Fibroblast of peridontal ligament (primary cell): ENCODE data around the gene FAM151A.
"Not testable (repeated sequence)": the region's sequence is repeated elsewhere in the genome, so short reads cannot be mapped to it uniquely, and the experiment has no call there.

ENCODE experiments used
- DNase-seq: peaks from one replicate; pipeline ENCODE4 v3.0.0-alpha.2; 2010; ENCODE audit errors: extremely low read depth

FAM151A gene

DNA sequence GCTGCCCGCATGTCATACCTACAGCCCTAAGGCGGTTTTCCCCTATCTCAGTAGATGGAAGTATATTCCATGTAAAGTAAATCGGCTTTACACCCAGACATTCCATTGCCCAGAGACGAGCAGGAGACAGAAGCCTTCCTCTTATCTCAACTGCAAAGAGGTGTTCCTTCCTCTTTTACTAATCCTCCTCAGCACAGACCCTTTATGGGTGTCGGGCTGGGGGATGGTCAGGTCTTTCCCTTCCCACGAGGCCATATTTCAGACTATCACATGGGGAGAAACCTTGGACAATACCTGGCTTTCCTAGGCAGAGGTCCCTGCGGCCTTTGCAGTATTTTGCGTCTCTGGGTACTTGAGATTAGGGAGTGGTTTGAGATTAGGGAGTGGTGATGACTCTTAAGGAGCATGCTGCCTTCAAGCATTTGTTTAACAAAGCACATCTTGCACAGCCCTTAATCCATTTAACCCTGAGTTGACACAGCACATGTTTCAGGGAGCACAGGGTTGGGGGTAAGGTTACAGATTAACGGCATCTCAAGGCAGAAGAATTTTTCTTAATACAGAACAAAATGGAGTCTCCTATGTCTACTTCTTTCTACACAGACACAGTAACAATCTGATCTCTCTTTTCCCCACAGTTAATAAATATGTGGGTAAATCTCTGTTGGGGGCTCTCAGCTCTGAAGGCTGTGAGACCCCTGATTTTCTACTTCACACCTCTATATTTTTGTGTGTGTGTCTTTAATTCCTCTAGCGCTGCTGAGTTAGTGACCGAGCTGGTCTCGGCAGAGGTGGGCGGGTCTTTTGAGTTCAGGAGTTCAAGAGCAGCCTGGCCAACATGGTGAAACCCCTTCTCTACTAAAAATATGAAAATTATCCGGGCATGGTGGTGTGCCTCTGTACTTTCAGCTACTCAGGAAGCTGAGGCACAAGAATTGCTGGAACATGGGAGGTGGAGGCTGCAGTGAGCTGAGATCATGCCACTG, 13.4 kb upstream of the FAM151A start:
- not testable (repeated sequence) for DNase-seq

DNA sequence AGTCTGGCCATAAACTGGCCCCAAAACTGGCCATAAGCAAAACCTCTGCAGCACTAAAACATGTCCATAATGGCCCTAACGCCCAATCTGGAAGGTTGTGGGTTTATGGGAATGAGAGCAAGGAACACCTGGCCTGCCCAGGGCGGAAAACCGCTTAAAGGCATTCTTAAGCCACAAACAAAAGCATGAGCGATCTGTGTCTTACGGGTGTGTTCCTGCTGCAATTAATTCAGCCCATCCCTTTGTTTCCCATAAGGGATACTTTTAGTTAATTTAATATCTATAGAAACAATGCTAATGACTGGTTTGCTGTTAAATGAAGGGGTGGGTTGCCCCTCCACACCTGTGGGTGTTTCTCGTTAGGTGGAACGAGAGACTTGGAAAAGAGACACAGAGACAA, 12.5 kb upstream of the FAM151A start:
- DNase-seq, result not testable (repeated sequence)

DNA sequence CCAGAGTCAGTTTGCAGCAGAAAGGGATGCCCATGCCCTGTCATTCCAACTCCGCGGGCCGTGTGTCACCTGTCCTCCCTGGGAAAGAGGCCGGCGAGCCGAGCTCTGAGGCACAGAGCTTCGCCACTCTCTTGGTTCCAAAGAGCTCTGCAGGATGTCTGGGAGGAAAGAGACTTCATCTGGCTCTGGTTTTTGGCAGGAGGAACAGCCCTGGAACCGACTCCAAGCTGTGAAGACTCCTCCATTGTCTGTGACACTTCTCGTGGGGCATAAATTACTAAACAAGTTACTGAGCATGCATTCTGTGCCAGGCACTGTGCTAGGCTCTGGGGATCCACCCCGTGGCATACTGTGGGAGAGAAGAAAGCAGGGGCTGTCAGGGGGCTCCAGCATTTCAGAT, 3.9 kb upstream of the FAM151A start:
- no peak for DNase-seq

DNA sequence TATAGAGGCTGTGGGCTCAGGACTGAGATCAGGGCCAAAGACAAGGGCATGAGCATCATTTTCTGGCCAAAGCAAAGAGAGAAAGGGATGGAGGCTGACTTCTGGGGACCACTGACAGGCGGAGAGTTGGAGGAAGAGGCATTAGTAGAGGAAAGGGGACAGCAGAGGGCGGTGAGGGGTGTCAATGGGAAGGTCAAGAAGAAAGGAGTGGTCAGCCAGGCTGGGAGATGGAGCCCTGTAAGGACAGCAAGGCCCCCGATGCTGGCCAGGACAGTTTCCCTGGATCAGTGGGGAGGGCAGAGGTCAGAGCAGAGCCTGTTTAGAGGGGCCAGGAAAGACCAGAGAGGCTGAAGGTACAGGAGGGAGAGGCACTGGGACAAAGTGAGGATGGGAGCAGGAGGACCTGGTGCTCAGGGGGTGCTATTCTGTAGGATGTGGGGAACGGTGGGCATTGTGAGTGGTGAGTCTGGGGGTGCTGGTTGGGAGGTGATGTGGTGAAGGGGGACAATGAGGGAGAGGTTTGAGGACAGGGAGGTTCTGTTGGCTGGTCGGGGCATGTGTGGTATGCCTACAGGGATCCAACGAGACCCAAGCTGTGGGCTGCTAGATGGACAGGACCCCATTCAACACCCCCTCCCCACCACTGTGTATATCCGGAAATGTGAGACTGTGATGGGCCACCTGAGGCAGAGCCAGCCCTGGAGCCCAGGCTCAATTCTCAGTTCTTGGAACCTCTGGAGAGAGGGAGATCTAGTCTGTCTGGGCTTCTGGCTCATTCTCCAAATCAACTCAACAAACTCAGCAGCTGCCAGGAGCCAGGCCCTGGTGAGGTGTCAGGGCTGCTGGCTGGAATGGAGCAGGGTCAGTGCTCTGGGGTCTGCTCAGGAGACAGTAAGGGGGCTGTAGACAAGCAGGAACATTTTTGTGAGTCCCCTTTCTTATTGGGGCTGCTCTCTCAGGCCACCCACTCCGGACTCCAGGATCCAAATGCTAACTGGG, 1.4 kb upstream of the FAM151A start:
- no peak for DNase-seq

DNA sequence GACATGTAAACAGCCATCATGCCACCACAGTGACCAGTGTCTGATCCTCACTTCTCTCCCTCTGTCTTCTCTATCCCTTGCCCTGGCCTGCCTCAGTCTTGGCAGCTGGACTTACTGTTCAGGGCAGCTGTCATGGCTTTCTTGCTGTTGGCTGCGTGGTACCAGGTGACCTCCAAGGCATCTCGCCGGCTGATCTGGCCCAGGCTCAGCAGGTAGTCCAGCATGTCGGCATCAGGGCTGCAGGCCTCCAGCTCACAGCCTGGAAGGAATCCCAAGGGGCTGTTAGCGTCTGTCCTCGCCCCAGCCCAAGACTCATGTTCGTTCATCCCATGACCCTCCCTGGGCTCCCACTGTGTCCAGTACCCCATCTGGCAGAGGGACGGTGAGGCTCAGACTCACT, 3.6 kb downstream of the FAM151A start:
- DNase-seq, result no peak

DNA sequence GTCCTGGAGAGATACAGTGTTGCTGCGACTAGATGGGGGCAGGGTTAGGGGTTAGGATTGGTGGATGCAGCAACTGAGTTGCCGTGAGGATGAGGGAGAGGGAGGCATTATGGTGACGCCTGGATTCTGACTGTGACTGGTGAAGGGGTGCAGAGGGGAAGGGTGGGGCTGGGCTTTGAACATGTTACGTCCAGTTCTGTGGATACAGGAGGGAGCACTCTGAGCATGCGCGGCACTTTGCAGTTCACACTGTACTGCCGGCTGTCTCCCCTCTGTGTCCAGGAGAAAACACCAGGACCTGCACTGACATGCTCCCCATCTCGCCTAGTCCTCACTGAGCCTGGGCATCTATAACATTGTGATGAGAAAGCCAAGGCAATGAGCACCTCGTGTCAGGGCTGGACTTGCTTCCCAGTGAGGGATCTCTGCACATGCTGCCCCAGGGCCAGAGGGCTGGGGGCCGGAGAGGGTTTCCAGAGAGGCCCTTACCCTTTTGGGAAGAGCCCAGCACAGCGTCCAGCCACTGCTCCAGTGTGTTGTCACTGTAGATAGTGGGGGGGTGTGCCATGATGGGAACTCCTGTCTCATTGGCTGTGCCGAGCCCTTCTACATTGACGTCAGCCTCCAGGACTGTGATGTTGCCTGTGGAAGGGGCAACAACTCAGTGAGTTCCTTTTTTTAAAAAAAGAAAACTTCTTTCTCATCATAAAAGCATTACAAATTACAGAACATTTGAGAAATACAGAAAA, 7.6 kb downstream of the FAM151A start:
- no peak for DNase-seq

DNA sequence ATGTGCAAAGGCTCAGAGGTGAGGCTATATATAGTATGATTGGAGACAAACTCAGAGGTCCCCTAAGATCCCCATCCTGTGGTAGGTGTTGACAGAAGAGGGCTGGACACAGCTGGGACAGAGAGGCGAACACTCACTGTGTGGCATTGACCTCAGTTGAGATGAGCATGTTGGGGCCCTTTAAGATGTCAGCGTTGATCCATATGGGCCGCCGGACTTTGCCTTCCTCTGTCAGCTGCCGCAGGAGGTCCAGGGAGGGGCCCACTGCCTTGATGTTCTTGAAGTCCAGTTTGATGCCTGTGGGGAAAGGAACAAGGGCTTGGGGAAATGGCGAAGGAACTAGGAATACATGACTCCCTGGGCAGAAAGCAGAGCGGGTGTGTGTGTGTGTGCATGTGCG, 8.8 kb downstream of the FAM151A start:
- no peak for DNase-seq

DNA sequence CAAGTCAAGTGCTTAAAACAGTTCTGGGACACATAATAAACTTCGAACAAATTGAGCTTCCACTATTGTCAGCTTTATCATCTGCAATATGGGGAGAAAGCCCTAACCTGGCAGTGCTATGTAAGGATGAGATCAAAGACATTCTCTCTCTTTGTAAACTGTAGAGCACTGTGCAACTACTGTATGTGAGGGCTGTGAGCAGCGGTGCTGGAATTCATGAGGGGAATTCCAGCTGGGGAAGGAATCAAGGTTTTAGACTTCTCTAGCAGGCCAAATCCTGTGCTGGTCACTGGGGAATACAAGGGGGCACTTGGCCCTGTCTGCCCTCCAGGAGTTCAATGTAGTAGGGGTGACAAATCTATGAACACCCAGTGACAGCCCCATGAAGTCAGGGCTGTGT, 9.3 kb downstream of the FAM151A start:
- DNase-seq, result no peak

DNA sequence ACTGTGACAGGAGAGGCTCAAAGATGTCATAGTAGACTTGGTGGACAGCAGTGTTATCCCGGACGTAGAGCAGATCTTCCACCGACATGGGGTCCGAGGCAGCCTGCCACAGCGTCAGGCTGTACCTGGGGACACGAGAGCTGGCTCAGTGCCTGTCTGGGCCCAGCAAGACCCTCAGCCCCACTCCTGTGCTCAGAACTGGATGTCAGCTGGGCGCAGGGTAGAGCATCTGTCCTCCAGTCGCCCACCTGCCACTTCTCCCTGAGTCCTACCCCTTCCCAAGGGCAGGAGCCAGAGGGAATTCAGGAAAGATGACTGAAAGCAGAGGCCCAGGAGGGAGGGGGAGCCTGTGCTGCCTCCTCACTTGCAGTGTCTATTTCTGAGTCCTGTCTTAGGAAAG, 11.7 kb downstream of the FAM151A start:
- DNase-seq, result no peak

DNA sequence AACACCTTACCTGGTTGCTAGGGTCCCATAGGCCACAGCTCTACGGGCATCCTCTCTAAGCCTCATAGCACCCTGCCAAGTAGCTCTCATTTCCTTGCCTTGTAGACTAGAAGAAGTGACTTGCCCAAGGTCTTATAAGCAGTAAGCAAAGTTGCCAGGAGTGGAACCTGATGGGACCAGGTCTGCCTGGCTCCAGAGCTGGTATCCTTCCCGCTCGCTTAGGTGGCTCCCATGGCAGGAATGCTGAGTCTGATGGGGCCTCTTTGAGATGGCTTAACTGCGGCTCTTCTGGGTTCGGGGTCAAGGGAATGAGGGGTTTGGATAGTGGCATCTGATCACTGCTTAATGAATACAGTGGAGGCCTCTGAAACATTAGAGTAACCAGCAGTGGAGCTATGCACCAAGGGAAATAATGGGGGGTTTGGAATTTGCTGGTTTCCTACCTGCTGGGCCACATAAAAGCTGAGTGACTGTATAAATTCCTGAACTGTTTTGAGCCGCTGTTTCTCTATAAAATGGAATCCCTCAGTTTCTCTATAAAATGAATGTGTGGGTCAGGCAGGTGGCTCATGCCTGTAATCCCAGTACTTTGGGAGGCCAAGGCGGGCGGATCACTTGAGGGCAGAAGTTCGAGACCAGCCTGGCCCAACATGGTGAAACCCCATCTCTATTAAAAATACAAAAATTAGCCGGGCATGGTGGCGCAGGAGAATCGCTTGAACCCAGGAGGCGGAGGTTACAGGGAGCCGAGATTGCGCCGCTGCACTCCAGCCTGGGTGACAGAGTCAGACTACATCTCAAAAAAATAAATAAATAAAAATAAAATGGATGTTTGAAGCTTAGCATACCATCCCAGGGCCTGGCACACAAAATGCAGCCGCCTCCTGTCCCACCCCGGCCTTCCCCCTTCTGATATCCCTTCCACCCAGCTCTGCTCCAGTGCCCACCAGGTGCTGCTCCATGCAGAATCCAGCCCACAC, 12.4 kb downstream of the FAM151A start:
- no peak for DNase-seq

DNA sequence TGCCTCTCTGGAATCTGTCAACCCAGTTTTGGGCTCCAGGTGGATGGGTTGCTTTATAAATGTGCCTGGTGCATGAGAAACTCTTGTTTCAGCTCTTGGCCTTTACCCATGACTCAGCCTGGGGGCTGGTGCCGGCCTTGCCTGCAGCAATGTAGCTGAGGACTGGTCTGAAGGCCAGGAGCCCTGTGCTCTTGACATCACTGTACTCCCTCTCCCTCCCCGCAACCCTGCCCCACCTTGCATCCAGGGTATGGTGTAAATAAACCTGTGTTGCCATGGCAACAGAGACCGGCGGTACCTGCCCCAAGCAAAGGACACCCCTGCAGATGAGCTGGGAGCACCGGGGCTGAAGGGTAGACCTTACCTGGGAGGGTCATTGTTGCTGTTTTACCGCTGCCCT, 13.3 kb downstream of the FAM151A start:
- no peak for DNase-seq

DNA sequence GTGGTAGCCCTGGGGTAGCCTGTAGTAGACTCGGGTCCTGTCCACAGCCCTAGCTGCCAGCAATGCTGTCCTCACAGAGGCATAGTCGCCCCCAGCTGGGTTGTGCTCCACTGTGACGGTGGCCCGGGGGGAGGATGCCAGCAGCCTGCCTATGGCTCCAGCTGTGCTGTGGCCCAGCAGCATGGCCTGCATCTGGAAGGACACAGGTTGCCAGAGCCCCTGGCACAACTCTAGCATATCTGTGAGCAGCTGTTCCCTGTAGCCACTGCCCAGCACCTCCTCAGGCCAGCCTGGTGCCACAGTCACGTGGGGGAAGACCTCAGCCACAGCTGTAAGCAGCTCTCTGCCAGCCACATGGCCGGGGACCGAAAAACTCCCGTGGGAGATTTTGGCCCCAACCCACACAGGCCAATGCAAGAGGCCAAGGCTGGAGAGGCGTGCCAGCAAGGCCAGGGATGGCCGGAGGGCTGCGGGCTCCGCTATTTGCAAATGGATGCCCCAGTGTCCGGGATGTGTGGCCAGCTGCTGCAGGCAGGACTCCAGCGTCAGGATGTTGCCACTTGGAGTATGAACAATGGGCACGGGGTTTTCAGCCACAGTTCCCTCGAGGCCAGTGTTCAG, 13.9 kb downstream of the FAM151A start:
- DNase-seq, result no peak

DNA sequence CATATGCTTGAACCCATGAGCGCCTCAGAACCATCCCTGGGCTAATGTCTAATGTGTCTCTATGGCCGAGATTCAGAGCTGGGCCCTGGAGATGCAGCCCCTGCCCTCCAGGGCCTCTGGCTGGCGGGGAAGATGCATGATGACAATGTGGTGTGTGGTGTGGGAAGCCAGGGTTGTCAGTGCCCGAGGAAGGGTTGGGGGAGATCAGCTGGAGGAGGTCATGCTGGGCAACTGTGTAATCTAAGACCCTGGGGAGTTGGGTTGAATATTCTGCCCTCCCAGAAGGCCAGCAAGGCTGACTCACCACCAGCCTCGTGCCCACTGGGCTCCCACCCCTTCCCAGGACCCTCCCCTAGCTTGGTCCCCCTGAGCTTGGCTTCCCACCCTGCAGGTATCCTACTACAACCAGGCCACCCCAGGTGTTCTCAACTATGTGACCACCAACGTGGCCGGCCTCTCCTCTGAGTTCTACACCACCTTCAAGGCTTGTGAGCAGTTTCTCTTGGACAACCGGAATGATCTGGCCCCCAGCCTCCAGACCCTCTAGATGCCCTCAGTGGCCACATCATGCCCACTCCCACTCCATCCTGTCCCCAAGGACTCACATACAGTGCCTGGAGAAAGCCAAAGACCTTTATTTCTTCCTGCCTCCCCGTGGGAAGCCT, 14.6 kb downstream of the FAM151A start:
- DNase-seq, result no peak

DNA sequence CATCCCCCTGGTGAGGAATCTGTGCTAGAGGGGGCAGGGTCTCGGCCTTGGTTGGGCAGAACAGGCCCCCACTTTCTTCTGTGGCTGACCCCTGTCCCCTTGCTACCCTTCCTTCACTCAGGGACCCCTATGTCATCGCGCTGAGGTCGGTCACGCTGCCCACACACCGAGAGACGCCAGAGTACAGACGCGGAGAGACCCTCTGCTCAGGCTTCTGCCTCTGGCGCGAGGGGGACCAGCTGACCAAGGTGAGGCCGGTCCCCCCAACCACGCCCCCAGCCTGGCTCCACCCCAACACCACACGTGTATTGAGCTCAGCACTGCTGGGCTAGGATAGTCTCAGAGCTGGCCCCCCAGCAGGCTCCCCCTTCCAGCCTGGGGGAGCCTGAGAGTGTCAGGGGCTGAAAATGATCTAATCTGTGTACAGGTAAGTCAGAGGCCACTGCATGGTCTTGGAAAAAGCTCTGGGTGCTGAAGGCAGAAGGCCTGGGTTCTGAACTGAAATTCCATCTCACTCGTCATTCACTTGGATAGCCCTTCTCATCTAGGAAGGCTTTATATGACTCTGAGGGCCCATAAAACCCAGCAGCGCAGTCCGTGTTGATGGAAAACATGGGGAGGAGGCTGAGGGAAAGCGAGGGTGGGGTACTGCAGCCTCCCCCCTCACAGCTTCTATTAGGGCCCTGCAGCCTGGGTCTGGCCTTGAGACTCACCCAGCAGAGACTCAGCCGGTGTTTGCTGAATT, 15.3 kb downstream of the FAM151A start:
- no peak for DNase-seq

DNA sequence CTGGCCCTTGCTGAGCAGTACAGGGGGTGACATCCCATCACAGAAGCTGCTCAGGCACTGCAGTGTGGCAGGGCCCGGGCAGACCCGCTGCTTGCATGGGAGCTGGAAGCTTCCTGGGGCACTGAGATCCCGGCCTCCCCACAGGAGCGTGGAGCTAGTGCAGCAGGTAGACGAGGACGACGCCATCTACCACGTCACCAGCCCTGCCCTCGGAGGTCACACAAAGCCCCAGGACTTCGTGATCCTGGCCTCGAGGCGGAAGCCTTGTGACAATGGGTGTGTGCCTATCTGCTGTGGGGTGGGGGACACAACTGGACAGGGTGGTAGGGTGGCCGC, 16.4 kb downstream of the FAM151A start:
- DNase-seq, result no peak

DNA sequence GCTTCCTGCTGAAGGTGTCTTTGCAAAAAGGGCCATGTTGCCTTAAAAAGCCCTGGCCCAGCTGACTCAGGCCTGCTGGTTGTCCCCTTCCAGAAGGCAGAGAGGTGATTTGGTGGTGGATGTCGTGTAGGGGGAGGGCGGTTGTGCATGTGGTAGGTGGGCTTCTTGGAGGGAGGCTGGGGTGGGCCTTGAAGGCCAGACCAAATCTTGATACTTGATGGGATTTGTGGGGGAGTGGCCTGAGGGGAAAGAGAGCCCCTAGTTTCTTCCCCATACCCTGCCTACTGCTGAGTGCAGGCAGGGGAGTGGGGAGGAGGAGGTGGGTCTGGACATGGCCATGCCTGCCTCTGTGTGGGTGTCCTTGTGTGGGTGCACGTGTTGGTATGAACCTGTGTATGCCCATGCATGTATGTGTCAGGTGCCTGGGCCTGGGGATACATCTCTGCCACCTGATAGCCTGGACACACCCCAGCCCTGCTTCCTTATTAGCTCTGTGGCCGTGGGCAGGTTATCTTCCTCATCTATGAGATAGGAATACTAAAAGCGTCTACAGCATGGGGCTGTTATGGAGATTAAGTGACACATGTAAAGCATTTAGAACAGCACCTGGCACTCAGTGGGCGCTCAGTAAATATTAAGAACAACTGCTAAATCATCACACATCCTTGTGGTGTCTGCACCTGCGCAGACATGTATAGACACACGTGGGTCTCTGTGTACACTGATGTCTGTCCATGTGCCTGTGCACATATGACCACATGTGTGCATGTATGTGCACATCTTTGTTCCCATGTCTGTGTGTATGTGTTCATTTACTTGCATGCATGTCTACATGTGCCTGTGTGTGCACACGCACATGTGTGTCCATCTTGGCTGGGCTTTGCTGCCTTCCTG, 17.0 kb downstream of the FAM151A start:
- no peak for DNase-seq

DNA sequence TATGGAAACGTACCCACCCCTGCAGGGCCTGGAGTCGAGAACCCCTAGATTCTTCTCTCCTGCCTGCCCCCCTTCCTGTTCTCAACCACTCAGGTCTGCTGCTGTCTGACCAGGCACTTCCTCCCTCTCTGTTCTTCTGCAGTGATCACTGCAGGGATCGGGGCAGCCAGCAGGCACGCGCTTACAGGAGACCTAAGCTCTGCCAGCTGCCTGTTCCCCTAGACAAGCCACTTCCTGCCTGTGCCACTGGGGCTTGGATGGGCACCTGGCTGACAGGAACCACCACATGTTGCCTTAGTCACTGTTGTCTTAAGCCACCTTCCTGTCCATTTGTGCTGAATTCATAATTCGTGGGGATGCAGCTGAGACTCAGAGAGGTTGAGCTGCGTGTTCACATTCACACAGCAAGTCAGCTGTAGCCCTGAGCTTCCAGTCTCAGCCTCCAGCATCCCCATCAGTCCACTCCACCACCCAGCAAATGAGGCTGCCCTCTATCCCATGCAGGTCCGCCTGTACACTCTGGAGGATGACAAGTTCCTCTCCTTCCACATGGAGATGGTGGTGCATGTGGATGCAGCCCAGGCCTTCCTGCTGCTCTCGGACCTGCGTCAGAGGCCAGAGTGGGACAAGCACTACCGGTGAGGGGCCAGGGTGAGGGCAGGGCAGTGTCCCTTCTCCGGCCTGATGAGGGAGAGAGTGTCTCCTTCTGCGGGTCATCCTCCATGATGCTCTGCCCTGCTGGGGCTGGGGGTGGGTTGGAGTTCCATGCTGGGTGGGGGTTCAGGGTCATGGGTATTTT, 18.6 kb downstream of the FAM151A start:
- DNase-seq, result no peak
